Measurements from ENCODE around the gene OR1L4.

- no peak for TF ChIP-seq POLR2AphosphoS5 (IDR thresholded peaks at IDR 0.05; ENCODE audit: low read depth, low read length)
- TF ChIP-seq TAF1 (IDR thresholded peaks at IDR 0.05; ENCODE audit: borderline replicate concordance, insufficient read depth, low read length): no peak
- no peak for TF ChIP-seq SIN3A (IDR thresholded peaks at IDR 0.05; ENCODE audit: borderline replicate concordance, insufficient read depth, low read length)
- no peak for TF ChIP-seq REST (IDR thresholded peaks at IDR 0.05; ENCODE audit: insufficient read depth in 1 of 2, low read depth in 2 of 2, low read length in 2 of 2)
- TF ChIP-seq FOXP2 (optimal IDR thresholded peaks at IDR 0.05; ENCODE audit: borderline replicate concordance, extremely low read depth, extremely low read length, insufficient read depth): no peak
Observed at GRCh38 chr9:122767817-122768216, 44.0 kb downstream of the OR1L4 start.
